GM18499 (cell line): ENCODE measurements around the gene LCN10.
"Not testable (repeated sequence)": the region's sequence is repeated elsewhere in the genome, so short reads cannot be mapped to it uniquely, and the experiment has no call there.

Experiments used
- ATAC-seq: cut with Tn5 transposase; IDR thresholded peaks from one replicate; pipeline ENCODE4 v1.9.1; 2021; ENCODE audit warnings: moderate number of reproducible peaks; ENCODE audit not compliant: insufficient read depth, unreplicated experiment

LCN10 gene

DNA sequence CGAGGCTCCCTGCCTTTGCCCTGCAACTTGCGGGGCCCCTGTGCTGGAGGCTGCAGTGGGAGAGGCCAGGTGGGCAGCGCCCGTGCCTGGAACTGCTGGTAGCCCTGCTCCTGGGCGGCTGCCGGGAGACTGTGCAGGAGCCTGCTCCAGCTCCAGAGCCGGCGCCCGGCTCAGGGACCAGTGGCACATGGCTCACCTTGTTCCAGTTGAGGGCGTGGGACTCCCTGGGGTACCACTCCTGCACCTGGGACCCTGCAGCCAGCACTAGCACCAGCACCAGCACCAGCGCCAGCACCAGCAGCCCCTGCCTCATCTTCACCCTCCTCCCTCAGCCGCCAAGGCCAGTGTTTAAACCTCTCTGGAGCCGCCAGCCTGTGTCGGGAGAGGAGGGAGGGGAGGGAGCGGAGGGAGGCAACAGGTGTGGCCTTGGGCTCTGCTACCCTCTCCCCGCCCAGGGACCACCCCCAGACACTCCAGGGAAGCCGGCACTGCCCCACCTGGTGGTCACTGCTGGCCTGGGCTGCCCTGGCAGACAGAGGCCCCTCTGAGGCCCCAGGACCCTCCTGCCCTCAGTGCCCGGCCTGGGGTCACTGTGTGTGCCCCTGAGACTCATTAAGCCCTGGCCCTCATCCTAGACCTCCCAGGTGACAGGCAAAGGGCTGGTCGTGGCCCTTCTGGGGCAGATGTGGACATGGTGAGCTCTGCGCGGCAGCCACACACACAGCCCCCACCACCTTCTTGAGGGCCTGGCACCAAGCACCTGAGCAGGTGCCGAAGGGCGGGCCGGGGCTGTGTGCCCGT, at the start of gene LCN10:
TSS of gene LCN10 (minus strand) at position 350 of the 801 bp plus-strand sequence. CDS start at position 313, 37 bp downstream.
- ATAC-seq, result no peak

DNA sequence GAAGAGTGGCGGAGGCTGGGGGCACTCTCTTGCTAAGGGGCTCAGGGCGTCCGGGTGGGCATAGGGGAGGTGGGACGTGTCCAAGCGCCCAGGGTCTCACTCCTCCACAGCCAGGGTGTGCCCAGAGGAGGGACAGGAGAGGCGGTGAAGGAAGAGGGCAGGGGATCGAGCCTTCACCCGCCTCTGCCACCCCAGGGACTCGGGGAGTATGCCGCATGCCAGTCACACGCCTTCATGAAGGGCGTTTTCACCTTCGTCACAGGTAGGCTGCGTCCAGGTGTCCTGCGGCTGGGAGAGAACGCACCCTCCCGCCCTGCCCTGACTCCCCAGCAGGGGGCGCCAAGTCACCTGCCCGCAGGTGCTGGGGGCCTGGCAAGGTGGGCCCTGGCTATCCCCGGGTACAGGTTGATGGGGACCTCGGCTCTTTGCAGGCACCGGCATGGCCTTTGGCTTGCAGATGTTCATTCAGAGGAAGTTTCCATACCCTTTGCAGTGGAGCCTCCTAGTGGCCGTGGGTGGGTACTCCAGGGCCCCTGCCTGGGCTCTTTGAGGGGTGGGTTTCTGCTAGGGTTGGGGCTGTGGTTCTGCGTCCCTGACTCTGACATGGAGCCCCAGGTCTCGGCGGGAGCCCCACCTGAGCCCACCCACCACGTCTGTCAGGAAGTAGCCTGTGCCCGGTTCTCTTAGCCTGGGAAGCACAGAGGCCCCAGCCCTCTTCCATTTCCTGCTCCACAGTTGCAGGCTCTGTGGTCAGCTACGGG, 49.0 kb upstream of the LCN10 start:
- ATAC-seq, result no peak

DNA sequence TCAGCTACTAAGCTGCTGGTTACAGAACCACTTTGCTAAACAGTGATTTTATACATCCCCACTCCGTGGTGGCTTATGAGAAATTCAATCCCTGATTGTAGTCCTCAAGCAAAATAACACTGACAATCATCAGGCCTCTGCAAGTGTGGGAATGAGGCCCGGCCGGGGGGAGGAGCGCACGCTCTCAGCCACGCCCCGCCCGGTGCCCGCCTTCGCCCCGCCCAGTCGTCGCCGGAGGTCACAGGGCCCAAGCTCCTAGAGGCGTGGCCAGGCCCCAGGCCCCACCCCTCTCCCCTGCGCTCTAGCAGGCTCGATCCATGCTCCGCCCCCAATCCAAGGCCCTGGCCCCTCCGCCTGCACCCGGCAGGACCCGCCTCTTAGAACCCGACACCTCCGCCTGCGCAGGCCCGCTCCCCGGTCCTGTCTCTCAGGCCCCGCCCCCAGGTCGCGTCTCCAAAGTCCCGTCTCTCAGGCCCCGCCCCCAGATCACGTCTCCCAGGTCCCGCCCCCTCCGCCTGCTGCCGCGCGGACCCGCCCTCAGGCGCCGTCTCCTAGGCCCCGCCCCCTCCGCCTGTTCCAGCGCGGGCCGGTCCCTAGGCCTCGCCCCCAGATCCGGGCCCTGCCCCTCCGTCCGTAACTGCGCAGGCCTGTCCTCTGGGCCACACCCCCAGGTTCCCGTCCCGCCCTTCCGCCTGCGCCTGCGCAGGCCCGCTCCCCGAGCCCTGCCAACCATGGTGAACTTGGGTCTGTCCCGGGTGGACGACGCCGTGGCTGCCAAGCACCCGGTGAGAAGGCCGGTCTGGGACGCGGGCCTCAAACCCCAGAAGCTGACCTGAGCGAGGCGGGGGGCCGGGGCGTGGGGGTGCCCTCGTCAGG, 48.1 kb upstream of the LCN10 start, which contains the start of gene TMEM141:
TSS of gene TMEM141 (plus strand) at position 705 of the 876 bp plus-strand sequence. CDS start at position 732, 27 bp downstream.
- ATAC-seq, result no peak

DNA sequence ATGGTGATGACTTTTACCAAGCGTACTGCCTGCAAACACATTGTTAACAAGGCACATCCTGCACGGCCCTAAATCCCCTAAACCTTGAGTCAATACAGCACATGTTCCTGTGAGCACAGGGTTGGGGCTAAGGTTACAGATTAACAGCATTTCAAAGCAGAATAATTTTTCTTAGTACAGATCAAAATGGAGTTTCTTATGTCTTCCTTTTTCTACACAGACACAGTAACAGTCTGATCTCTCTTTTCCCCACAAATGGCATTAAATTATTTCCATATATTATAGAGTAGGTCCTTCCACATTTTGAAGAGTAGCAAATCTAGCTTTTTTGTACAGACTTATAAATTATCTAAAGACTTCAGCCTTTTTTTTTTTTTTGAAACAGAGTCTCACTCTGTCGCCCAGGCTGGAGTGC, 46.8 kb upstream of the LCN10 start:
- no peak for ATAC-seq

DNA sequence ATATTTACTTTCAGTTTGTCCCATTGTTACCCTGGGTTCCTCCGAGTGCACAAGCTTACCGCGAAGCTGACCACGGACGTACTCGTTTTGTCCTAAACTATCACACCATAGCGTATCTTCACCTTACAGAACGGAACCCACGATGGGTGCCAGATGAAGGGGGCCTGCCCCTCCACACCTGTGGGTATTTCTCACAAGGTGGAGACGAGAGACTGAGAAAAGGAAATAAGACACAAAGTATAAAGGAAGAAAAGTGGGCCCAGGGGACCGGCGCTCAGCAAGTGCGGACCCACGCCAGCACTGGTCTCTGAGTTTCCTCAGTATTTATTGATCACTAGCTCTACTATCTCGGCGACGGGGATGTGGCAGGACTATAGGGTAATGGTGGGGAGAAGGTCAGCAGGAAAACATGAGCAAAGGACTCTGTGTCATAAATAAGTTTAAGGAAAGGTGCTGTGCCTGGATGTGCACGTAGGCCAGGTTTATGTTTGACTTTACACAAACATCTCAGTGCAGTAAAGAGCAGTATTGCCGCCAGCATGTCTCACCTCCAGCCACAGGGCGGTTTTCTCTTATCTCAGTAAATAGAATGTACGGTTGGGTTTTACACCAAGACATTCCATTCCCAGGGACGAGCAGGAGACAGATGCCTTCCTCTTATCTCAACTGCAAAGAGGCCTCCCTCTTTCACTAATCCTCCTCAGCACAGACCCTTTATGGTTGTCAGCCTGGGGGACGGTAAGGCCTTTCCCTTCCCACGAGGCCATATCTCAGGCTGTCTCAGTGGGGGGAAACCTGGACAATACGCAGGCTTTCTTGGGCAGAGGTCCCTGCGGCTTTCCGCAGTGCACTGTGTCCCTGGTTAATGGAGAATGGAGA, 46.1 kb upstream of the LCN10 start:
- ATAC-seq, result not testable (repeated sequence)

DNA sequence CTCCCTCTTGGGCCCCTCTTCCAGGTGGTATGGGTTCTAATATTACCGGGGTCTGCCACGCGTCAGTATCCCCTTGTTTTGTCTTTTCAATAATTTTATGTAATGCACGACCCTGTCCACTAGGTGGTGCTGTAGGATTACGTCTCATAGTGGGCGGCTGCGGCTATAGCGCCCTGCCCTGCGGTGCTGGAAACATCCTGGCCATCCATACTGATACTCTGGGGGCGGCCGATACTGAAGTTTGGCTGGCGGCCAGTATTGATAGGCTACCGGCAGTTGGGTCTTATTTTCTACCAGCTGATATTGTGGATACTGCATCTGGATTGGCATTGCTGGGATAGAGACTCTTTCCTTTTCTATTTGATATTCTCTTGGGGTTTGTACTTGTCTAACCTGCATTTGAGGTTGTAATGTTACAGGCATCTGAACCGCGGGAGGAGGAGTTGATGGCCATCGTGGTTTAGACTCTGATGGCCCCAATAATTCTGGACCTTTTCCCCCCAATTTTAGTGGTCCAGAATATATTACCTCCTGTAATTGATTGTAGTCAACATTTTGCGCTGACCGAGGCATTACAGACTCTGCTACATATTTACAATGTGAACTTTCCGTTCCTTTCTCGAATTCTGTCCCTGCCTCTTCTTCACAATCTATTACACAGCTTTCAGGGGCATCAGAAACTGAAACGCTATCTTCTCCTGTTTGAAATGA, 45.1 kb upstream of the LCN10 start:
- ATAC-seq, result no peak

DNA sequence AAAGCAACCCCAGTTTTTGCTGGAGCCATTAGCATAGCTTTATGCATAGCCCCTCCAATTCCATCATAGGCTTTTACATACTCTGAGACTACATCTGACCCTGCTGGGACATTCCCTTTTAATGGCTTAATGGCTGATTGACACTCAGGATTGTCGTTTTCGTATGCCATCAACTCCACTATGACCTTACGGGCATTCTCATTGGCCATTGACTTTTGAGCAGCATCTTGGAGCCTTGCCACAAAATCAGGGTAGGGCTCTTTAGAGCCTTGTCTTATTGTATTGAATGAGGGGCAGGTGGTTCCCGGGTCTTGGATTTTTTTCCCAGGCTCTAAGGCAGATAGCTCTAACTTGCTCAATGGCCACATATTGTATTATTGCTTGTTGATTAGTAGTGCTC, 44.2 kb upstream of the LCN10 start:
- not testable (repeated sequence) for ATAC-seq

DNA sequence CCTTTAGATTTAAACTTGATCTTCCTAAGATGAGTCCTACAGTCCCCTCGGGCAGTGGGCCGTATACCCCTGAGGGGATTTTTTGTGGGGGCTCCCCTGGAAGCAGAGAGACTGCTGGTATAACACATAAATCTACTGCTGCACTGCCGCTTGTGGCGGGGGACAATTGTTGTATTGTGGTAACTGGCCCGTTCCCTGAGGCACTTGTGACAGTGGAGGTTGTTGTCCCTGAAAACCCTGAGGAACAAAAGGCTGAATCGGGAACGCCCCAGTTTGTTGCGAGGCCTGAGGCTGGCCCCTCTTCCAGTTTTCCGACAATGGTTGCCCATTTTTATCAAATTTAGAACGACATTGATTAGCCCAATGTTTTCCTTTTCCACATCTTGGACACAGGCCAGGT, 43.7 kb upstream of the LCN10 start:
- no peak for ATAC-seq

DNA sequence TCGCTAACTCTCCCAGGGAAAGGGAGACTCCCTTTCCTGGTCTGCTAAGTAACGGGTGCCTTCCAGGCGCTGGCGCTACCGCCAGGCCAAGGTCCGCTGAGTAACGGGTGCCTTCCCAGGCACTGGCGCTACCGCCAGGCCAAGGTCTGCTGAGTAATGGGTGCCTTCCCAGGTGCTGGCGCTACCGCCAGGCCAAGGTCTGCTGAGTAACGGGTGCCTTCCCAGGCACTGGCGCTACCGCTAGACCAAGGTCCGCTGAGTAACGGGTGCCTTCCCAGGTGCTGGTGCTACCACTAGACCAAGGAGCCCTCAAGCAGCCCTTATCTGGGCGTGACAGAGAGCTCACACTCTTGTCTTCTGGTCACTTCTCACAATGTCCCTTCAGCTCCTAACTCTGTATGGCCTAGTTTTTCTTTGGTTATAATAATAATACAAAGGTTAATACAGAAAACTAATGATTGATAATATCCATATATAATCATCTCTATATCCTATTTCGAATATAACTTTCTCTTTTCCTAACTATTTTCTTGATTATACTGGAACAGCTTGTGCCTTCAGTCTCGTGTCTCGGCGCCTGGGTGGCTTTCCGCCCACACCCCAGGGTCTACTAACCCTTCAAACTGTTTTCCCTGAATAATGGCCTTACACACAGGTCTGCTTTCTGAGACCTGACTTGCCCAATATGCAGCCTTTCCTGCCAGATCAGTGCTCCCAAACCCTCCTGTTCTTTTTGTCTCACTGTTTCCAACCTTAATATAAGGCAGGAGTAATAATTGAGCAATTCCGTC, 43.0 kb upstream of the LCN10 start:
- not testable (repeated sequence) for ATAC-seq

DNA sequence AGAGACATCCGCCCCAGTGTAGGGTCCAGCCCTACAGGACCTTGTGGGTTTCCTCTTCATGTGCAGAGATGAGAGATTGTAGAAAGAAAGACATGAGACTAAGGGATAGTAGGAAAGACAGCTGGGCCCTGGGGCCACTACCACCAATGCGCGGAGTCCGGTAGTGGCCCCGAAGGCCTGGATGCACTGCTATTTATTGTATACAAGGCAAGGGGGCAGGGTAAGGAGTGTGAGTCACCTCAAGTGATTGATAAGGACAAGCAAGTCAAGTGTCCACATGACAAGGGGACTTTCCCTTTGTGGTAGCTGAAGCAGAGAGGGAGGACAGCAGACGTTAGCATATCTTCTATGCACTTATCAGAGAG, 42.2 kb upstream of the LCN10 start:
- ATAC-seq, result no peak

DNA sequence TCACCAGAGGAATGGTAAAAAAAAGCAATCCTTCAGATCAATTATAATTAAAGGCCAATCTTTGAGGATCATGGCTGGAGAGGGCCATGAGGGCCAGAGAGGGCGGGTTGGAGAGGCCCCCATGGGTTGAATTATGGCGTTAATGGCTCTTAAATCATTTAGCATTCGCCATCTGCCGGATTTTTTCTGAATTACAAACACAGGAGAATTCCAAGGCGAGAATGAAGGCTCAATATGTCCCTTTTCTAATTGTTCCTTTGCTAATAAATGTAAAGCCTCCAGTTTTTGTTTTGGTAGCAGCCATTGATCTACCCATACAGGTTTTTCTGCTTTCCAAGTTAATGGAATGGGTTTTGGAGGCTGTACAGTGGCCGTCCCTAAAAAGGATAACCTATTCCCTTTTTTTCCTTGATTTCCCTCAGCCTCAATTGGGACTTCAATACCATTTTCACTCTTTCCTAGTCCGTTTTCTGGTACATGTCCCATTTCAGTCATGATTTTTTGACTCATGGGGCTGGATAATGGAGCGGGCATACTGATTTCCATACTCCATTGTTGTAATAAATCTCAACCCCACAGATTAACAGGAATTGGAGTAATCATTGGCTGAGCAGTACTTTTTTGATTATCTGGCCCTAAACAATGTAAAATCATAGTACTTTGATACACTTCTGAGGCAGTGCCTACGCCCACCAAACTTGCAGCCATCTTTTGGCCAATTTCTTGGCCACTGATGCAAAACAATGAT, 41.7 kb upstream of the LCN10 start:
- ATAC-seq, result no peak

DNA sequence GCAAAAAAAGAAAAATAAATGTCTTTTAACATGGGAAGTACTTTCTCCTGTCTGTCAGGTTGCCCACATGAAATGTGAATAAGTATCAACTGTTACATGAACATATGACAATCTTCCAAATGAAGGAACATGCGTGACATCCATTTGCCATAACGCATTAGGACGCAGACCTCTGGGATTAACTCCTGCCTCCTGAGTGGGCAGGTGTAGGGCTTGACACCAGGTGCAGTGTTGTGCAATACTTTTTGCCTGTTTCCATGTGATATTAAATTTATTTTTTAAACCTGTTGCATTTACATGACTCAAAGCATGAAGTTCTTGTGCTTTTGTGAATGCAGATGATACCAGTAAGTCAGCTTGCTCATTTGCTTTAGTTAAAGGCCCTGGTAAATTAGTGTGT, 39.7 kb upstream of the LCN10 start:
- no peak for ATAC-seq

DNA sequence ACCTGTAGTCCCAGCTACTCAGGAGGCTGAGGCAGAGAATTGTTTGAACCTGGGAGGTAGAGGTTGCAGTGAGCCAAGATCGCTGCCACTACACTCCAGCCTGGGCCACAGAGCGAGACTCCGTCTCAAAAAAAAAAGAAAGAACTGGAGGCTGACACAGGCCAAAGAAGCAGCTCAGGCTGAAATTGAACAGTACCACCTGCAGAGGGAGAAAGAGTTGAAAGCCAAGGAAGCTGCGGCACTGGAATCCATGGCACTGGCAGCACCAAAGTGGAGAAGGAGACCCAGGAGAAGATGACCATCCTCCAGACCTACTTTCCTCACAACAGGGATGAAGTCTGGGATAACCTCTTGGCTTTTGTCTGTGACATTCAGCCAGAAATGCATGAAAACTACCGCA, 37.1 kb upstream of the LCN10 start:
- no peak for ATAC-seq

DNA sequence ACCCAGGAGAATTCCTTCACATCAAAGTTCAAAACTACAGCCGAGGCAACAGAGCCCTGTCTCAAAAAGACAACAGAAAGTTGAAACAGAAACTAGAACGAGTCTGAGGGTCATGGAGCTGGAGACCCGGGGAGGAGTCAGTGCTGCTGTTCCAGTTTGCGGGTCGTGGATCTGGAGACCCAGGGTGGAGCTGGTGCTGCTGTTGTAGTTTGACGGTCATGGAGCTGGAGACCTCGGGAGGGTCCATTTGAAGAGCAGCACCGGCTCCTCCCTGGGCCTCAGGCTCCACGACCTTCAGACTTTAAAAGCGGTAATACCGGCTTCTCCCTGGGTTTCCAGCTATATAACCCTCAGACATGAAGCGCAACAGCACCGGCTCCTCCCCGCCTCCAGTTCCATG, 34.6 kb upstream of the LCN10 start:
- no peak for ATAC-seq

DNA sequence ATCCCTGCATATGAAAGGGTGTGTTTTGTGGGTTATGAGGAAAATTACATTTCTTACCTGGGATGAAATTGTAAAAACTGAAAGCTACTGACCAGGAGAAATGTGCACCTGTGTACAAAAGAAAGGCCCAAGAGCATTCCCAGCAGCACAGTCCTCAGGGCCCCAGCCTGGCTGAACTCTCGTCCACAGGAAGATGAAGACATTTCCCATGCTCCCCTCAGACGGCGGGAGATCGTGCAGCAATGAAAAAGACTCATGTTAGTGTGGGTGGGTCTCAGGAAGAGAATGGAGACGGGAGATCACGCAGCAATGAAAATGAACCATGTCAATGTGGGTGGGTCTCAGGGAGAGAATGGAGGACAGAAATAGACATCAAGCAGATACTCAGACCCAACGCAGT, 34.2 kb upstream of the LCN10 start:
- ATAC-seq, result no peak

DNA sequence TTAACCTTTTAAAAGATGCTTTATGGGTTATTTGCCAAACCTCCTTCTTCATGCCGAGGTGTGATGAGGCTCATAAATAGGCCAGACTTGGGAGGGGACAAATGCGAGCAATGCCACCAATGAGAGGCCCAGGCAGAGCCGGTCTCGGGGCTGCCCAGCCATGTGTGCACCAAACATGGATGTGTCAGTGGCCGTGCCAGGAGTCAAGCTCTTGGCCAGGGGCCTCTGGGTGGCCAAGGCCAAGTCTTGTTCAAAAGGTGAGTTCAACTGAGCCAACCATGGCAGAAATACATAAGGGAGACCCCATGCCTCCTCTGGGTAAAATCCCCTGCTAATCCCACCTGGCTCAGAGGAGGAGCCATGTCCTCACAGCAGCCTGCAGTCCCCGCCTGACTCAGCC, 32.5 kb upstream of the LCN10 start:
- ATAC-seq, result no peak

DNA sequence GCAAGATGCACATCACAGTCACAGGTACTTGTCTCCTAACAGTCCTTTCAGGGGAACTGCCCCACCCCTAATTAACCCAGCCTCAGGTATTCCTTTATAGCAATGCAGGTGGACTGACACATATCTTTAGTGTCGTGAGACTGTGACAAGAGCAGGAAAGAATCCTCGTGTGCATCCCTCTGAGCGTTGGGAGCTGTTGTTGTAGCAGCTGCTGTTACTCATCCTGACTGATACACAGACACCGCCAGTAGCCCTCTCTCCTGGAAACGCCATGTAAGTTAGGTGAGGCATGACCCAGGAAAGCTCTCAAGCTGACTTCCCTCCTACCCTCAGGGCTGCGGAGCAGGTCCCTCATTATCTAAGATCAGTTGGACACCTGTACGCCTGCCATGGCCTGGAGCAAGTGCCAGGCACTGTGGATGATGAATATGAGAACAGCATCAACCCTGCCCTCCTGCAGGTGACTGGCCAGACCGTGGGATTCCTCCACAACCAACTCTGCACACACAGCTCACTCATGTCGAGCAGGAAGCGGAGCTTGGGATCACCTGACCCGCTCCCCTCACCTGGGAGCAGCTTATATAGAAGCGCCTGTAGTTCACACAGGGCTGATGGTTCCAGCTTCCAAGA, 31.8 kb upstream of the LCN10 start:
- ATAC-seq, result no peak
